OCI-LY7 (cell line): Measurements from ENCODE around the gene ANKZF1. TPM values are rescaled to one million over a fixed set of nuclear protein-coding genes. Genes with fewer than 3 reads are reported as not detected.
"Not testable (repeated sequence)": the region's sequence is repeated elsewhere in the genome, so short reads cannot be mapped to it uniquely, and the experiment has no call there.

Experiments
- BruUV-seq: library from RNA; stranded (reverse); fragments of 400-500 nt; replicated peaks from 2 replicates; lab custom pipeline; 2021; lab: Mats Ljungman, UMichigan
- CTCF ChIA-PET: fragments of 300-600 bp; sonication (Branson Sonifier 250); formaldehyde crosslinking; loops from one replicate; lab custom pipeline; 2022; ENCODE audit warnings: antibody characterized with exemption; ENCODE audit not compliant: unreplicated experiment; lab: Charles Lee
- POLR2A ChIA-PET: fragments of 300-600 bp; sonication (Branson Sonifier 250); formaldehyde crosslinking; loops from one replicate; lab custom pipeline; 2022; ENCODE audit warnings: antibody characterized with exemption; lab: Charles Lee
- DNase-seq: peaks from one replicate; pipeline ENCODE4 v3.0.0-alpha.2; 2015; ENCODE audit warnings: low spot score
- H2AFZ ChIP-seq: fragments of 200-600 bp; sonication (generic), shearing (Covaris generic); 2 replicates; pipeline ENCODE4 v1.6.1; 2014; ENCODE audit warnings: mild to moderate bottlenecking, antibody characterized with exemption, low read length, moderate library complexity
- H3K27ac ChIP-seq: fragments of 200-600 bp; sonication (generic); 2 replicates; pipeline ENCODE4 v1.5.1; 2014; ENCODE audit warnings: mixed run types, low read depth, mild to moderate bottlenecking, moderate library complexity, low read length, inconsistent platforms; ENCODE audit not compliant: poor library complexity, severe bottlenecking
- H3K36me3 ChIP-seq: fragments of 200-600 bp; sonication (generic); 2 replicates; pipeline ENCODE4 v1.6.1; 2014; ENCODE audit warnings: mild to moderate bottlenecking, antibody characterized with exemption, low read length, moderate library complexity, mixed read lengths; ENCODE audit not compliant: insufficient read depth
- H3K4me1 ChIP-seq: fragments of 200-600 bp; sonication (generic); 2 replicates; pipeline ENCODE4 v1.5.1; 2014; ENCODE audit warnings: mild to moderate bottlenecking, low read length; ENCODE audit not compliant: insufficient read depth, poor library complexity, severe bottlenecking
- H3K4me2 ChIP-seq: fragments of 200-600 bp; sonication (generic); 2 replicates; pipeline ENCODE4 v1.6.1; 2014; ENCODE audit warnings: mild to moderate bottlenecking, low read length
- H3K4me3 ChIP-seq: fragments of 200-600 bp; sonication (generic); 2 replicates; pipeline ENCODE4 v1.5.1; 2014; ENCODE audit warnings: mild to moderate bottlenecking, low read depth, low read length; ENCODE audit not compliant: poor library complexity, severe bottlenecking
- H3K79me2 ChIP-seq: fragments of 200-600 bp; sonication (generic); 2 replicates; pipeline ENCODE4 v1.6.1; 2016; ENCODE audit warnings: low read depth, mild to moderate bottlenecking, low read length, moderate library complexity, mixed read lengths; ENCODE audit not compliant: insufficient read depth
- H3K9me2 ChIP-seq: fragments of 200-600 bp; sonication (generic); 2 replicates; pipeline ENCODE4 v1.6.1; 2016; ENCODE audit warnings: mild to moderate bottlenecking, low read length, mixed read lengths; ENCODE audit not compliant: insufficient read depth
- H3K9me3 ChIP-seq: fragments of 200-600 bp; sonication (generic); 2 replicates; pipeline ENCODE4 v1.6.1; 2014; ENCODE audit warnings: mild to moderate bottlenecking, mixed run types, low read length, mixed read lengths
- H4K20me1 ChIP-seq: fragments of 200-600 bp; sonication (generic); 2 replicates; pipeline ENCODE4 v1.6.1; 2014; ENCODE audit warnings: mild to moderate bottlenecking, antibody characterized with exemption, low read length, moderate library complexity, mixed read lengths; ENCODE audit not compliant: insufficient read depth
- CTCF ChIP-seq: fragments of 200-600 bp; sonication (generic); conservative IDR thresholded peaks from 2 replicates; pipeline ENCODE4 v1.5.1; 2014; ENCODE audit warnings: mild to moderate bottlenecking, antibody characterized with exemption, low read length, moderate library complexity, mixed read lengths
- EZH2phosphoT487 ChIP-seq: fragments of 200-600 bp; sonication (generic); IDR thresholded peaks from 2 replicates; pipeline ENCODE4 v1.6.1; 2018; ENCODE audit warnings: low read depth, borderline replicate concordance, mild to moderate bottlenecking, mixed run types, antibody characterized with exemption, low read length, moderate library complexity, mixed read lengths
- intact Hi-C: fragments of 100-400 bp; cut with micrococcal nuclease; formaldehyde crosslinking; loops from one replicate; pipeline ENCODE4 v1.10.0; 2022; ENCODE audit not compliant: unreplicated experiment
- total RNA-seq, 2 experiments: library from RNA; depleted of rRNA in 1 of 2; stranded (reverse); fragments of >200 nt in 1 of 2; shearing (Covaris generic) in 1 of 2; gene quantifications; 2 replicates each; pipeline ENCODE4 v1.2.3, GENCODE V29; 2014 to 2022

The ANKZF1 gene
- total RNA-seq, 2 experiments from 2014 or later = 57.8 to 82.4 TPM

- no peaks in the 10 kb centered on the region for H3K79me2 ChIP-seq
- BruUV-seq = no TSS peak
- DNase-seq = no peak
- ChIA-PET POLR2A (interaction anchor here (0.9 kb wide), 1 partner anchor 8 kb away, joined by 4 read pairs; no protein-coding TSS in a partner anchor), CTCF (interaction anchor here (0.7 kb wide), 1 partner anchor 28 kb away, joined by 3 read pairs; no protein-coding TSS in a partner anchor)
- H4K20me1 ChIP-seq = no peaks in the 10 kb centered on the region
- intact Hi-C loops = no loop called here
- H3K9me3 ChIP-seq = peaks cover 3% of the 10 kb centered on the region; the same call in 1 of the 2 replicates
- no peak overlapping the region for H2AFZ ChIP-seq
- H3K9me2 ChIP-seq = no peaks in the 10 kb centered on the region
- no peak overlapping the region for H3K27ac ChIP-seq
- H3K36me3 ChIP-seq = no peaks in the 10 kb centered on the region
- TF ChIP-seq CTCF (no peak), EZH2phosphoT487 (no peak)
- no peaks in the 10 kb centered on the region for H3K4me1 ChIP-seq
- no peak overlapping the region for H3K4me2 ChIP-seq
- H3K4me3 ChIP-seq = no peak overlapping the region
Observed at GRCh38 chr2:219199470-219200211, 30.0 kb upstream of the ANKZF1 start.

GRCh38 chr2:219200502-219201326, 28.9 kb upstream of the ANKZF1 start:
- H3K4me3 ChIP-seq, H4K20me1 ChIP-seq, H3K4me1 ChIP-seq, H3K79me2 ChIP-seq, H3K9me2 ChIP-seq, BruUV-seq, H3K27ac ChIP-seq, H3K36me3 ChIP-seq, intact Hi-C loops, H3K4me2 ChIP-seq, DNase-seq, H3K9me3 ChIP-seq, H2AFZ ChIP-seq: not testable (repeated sequence)
- CTCF ChIA-PET = interaction anchor here (0.6 kb wide), 1 partner anchor 19 kb away, joined by 3 read pairs; no protein-coding TSS in a partner anchor
- POLR2A ChIA-PET = interaction anchor here (0.9 to 1.6 kb wide), 3 partner anchors 9 to 24 kb away, joined by 4 to 5 read pairs (median 4); partner anchors contain the start of gene CNPPD1

GRCh38 chr2:219201331-219201730, 28.3 kb upstream of the ANKZF1 start:
- intact Hi-C loops = not testable (repeated sequence)

More at GRCh38 chr2:219201331-219201730, 28.3 kb upstream of the ANKZF1 start:
- H3K9me3 ChIP-seq, H3K27ac ChIP-seq, H3K4me3 ChIP-seq, H3K4me2 ChIP-seq, BruUV-seq, CTCF ChIA-PET, H3K9me2 ChIP-seq, H4K20me1 ChIP-seq, H3K79me2 ChIP-seq, DNase-seq, H2AFZ ChIP-seq, H3K36me3 ChIP-seq, H3K4me1 ChIP-seq: not testable (repeated sequence)
- POLR2A ChIA-PET = interaction anchor here (1.6 kb wide), 1 partner anchor 16 kb away, joined by 4 read pairs; no protein-coding TSS in a partner anchor
